ENCODE data around the gene PLCB4.

The PLCB4 gene

GRCh38 chr20:9389346-9389745 is 320.5 kb downstream of the PLCB4 start:
- in situ Hi-C loops (cut with HindIII; ENCODE audit: low pct_ligation_motif_present, low pct_unique_long_range_greater_than_20kb, low sequenced_read_pairs): no loop called here
- no peak for DNase-seq

- no peak for DNase-seq
- in situ Hi-C loops (cut with HindIII; ENCODE audit: low pct_ligation_motif_present, low pct_unique_long_range_greater_than_20kb, low sequenced_read_pairs): no loop called here
Observed at GRCh38 chr20:9390441-9390840, 321.6 kb downstream of the PLCB4 start.

- in situ Hi-C loops (cut with HindIII; ENCODE audit: low pct_ligation_motif_present, low pct_unique_long_range_greater_than_20kb, low sequenced_read_pairs): no loop called here
- peak; percentile 58 for DNase-seq
Observed at GRCh38 chr20:9392892-9393857, 324.3 kb downstream of the PLCB4 start.

- DNase-seq: no peak
- in situ Hi-C loops (cut with HindIII; ENCODE audit: low pct_ligation_motif_present, low pct_unique_long_range_greater_than_20kb, low sequenced_read_pairs): no loop called here
Observed at GRCh38 chr20:9395971-9396370, 327.1 kb downstream of the PLCB4 start.

- in situ Hi-C loops (cut with HindIII; ENCODE audit: low pct_ligation_motif_present, low pct_unique_long_range_greater_than_20kb, low sequenced_read_pairs): no loop called here
- DNase-seq: no peak
Observed at GRCh38 chr20:9397928-9398327, 329.0 kb downstream of the PLCB4 start.

- DNase-seq: no peak
- in situ Hi-C loops (cut with HindIII; ENCODE audit: low pct_ligation_motif_present, low pct_unique_long_range_greater_than_20kb, low sequenced_read_pairs): no loop called here
Observed at GRCh38 chr20:9398882-9399281, 330.0 kb downstream of the PLCB4 start.

GRCh38 chr20:9399322-9399721 is 330.4 kb downstream of the PLCB4 start:
- DNase-seq: no peak
- in situ Hi-C loops (cut with HindIII; ENCODE audit: low pct_ligation_motif_present, low pct_unique_long_range_greater_than_20kb, low sequenced_read_pairs): no loop called here

- in situ Hi-C loops (cut with HindIII; ENCODE audit: low pct_ligation_motif_present, low pct_unique_long_range_greater_than_20kb, low sequenced_read_pairs): no loop called here
- no peak for DNase-seq
Observed at GRCh38 chr20:9400171-9401025, 331.5 kb downstream of the PLCB4 start.

GRCh38 chr20:9401371-9401770 is 332.5 kb downstream of the PLCB4 start:
- in situ Hi-C loops (cut with HindIII; ENCODE audit: low pct_ligation_motif_present, low pct_unique_long_range_greater_than_20kb, low sequenced_read_pairs): no loop called here
- no peak for DNase-seq

GRCh38 chr20:9402141-9402540 is 333.3 kb downstream of the PLCB4 start:
- DNase-seq: no peak
- in situ Hi-C loops (cut with HindIII; ENCODE audit: low pct_ligation_motif_present, low pct_unique_long_range_greater_than_20kb, low sequenced_read_pairs): no loop called here

GRCh38 chr20:9402546-9402945 is 333.7 kb downstream of the PLCB4 start:
- DNase-seq: no peak
- in situ Hi-C loops (cut with HindIII; ENCODE audit: low pct_ligation_motif_present, low pct_unique_long_range_greater_than_20kb, low sequenced_read_pairs): no loop called here

GRCh38 chr20:9403448-9403847 is 334.6 kb downstream of the PLCB4 start:
- in situ Hi-C loops (cut with HindIII; ENCODE audit: low pct_ligation_motif_present, low pct_unique_long_range_greater_than_20kb, low sequenced_read_pairs): no loop called here

GRCh38 chr20:9407805-9408421 is 339.0 kb downstream of the PLCB4 start:
- in situ Hi-C loops (cut with HindIII; ENCODE audit: low pct_ligation_motif_present, low pct_unique_long_range_greater_than_20kb, low sequenced_read_pairs): no loop called here

More at GRCh38 chr20:9403448-9403847, 334.6 kb downstream of the PLCB4 start:
- no peak for DNase-seq

GRCh38 chr20:9408422-9409300 is 339.8 kb downstream of the PLCB4 start:
- peak; percentile 31 for DNase-seq
- in situ Hi-C loops (cut with HindIII; ENCODE audit: low pct_ligation_motif_present, low pct_unique_long_range_greater_than_20kb, low sequenced_read_pairs): no loop called here

More at GRCh38 chr20:9407805-9408421, 339.0 kb downstream of the PLCB4 start:
- peak; percentile 74 for DNase-seq

GRCh38 chr20:9409352-9409751 is 340.5 kb downstream of the PLCB4 start:
- DNase-seq: peak; percentile 29
- in situ Hi-C loops (cut with HindIII; ENCODE audit: low pct_ligation_motif_present, low pct_unique_long_range_greater_than_20kb, low sequenced_read_pairs): no loop called here

- peak; percentile 56 for DNase-seq
- in situ Hi-C loops (cut with HindIII; ENCODE audit: low pct_ligation_motif_present, low pct_unique_long_range_greater_than_20kb, low sequenced_read_pairs): no loop called here
Observed at GRCh38 chr20:9409981-9410380, 341.1 kb downstream of the PLCB4 start.

- in situ Hi-C loops (cut with HindIII; ENCODE audit: low pct_ligation_motif_present, low pct_unique_long_range_greater_than_20kb, low sequenced_read_pairs): no loop called here
- DNase-seq: no peak
Observed at GRCh38 chr20:9411833-9412232, 342.9 kb downstream of the PLCB4 start.

GRCh38 chr20:9412309-9412708 is 343.4 kb downstream of the PLCB4 start:
- in situ Hi-C loops (cut with HindIII; ENCODE audit: low pct_ligation_motif_present, low pct_unique_long_range_greater_than_20kb, low sequenced_read_pairs): no loop called here
- no peak for DNase-seq

Measured in ACHN (cell line).